Activated CD4-positive, alpha-beta T cell treated with anti-CD3 and anti-CD28 coated beads, Interleukin-2, amount 50 U/mL, for 1 hour (primary cell): Measurements from ENCODE around the gene KATNAL1.
"Not testable (repeated sequence)": the region's sequence is repeated elsewhere in the genome, so short reads cannot be mapped to it uniquely, and the experiment has no call there.

Experiments
- DNase-seq: peaks from one replicate; pipeline ENCODE4 v3.0.0-alpha.2; 2020

Gene KATNAL1

DNA sequence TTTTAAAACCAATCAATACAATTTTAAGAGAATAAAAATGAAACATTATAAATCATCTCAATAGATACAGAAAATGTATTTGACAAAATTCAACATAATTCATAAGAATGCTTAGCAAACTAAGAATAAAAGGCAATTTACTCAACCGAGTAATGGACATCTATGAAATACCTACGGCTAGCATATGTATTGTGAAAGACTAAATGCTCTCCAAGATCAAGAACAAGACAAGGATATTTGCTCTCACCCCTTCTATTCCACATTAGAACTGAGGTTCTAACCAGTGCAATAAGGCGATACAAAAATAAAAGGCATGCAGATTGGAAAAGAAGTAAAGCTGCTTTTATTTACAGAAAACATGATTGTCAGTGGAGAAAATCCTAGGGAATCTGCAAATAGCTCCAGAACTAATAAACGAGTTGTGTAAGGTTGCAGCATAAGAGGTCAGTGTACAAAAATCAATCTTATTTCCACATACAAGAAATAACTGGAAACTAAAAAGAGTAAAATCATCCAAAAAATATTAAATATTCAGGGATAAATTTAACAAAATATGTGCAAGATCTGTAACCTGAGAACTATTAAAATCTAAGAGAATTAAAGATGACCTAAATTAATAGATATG, 16.4 kb downstream of the KATNAL1 start:
- no peak for DNase-seq

DNA sequence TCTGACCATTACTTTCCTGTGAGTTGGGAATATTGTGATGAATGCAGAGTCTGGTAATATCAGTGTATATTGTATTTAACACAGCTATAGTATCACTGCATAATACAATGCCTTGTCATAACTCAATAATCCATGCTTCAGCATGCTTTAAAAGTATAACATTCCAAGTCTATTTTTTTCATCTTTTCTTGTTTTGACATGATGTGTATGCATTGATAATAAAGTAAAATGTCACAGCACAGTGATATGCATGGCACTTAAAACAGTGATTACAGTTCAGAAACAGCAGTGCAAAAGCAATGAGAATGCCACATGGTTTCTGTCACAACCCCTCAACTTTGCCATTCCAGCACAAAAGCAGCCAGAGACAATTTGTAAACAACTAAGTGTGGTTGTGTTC, 17.8 kb downstream of the KATNAL1 start:
- no peak for DNase-seq

DNA sequence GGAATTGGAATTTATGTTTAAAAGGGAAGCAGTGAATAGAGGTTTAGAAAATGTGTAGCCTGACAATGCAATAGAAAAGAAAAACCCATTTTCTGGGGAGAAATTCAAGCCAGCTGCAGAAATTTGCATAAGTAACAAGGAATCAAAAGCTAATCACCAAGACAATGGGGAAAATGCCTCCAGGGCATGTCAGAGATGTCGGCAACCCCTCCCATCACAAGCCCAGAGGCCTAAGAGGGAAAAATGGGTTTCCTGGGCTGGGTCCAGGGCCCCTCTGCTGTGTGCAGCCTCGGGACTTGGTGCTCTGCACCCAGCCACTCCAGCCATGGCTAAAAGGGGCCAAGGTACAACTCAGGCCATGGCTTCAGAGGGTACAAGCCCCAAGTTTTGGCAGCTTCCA, 21.3 kb downstream of the KATNAL1 start:
- not testable (repeated sequence) for DNase-seq

DNA sequence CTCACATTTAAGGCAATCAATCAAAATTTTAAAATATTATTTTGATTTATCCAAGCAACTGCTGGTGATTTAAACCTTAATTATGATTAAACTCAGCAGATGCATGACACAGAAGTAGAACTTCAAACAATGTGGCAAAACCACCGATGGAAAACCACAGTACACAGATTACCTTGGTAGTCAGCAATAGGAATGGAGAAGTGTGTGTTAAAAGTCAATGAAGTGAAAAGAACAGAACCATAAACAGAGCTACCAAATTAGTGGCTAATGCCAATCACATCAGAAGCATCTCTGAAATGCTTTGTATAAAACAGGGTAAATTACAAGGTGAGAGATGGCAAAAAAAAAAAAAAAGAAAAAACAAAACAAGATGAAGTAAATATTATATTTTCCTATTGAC, 31.2 kb downstream of the KATNAL1 start:
- DNase-seq: no peak

DNA sequence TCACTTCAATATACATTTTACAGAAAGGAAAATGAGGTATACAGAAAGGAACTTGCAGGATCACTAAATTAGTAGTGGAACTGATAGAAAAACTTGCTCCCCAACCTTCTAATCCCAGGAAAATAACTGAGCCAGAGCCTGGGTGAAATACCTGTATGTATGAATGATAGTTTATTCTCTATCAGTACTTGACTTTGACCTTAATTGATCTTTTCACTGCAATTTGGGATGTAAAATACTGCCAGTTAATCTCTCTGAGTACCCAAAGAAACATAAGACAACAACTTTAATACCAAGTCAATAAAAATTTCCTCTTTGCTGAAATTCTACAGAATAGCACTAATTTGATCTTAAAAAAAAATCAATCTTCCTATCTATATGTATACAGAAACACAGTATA, 33.3 kb downstream of the KATNAL1 start:
- DNase-seq: no peak

DNA sequence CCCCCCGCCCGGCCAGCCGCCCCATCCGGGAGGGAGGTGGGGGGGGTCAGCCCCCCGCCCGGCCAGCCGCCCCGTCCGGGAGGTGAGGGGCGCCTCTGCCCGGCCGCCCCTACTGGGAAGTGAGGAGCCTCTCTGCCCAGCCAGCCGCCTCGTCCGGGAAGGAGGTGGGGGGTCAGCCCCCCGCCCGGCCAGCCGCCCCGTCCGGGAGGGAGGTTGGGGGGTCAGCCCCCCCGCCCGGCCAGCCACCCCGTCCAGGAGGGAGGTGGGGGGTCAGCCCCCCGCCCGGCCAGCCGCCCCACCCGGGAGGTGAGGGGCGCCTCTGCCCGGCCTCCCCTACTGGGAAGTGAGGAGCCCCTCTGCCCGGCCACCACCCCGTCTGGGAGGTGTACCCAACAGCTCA, 37.3 kb downstream of the KATNAL1 start:
- not testable (repeated sequence) for DNase-seq

DNA sequence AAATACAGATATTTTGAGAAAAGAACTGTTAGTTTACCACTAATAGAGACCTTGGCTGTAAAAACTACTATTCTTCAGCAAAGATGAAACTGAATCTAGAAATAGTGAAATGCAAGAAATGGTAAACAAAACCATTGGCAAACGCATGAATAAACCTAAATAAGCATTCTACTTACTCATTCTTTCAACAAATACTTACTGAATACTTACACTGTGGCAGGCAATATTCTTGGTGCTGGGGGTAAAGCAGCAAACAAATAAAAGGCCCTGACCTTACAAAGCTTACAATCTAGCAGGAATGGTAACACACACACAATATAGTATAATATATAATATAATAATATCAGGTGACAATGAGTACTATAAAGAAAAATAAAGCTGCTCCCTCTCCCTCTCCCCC, 38.7 kb downstream of the KATNAL1 start:
- DNase-seq: no peak

DNA sequence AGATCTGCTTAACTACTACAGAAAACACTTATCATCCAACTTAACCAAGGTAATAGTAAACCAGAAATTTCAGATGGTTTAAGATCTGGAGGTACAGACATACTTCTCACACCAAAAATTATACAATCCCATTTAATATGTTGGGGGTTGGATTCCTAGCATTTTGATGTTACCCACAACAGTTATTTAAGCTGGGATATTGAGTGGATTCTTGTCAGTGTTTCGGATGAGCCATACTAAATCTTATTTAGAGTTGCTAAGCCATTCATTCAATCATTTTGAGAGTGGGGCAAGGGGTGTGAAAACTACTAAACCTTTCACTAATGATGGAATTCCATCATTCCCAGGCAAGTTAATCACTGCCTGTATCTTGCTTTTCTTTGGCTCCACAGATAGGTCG, 40.6 kb downstream of the KATNAL1 start:
- no peak for DNase-seq

DNA sequence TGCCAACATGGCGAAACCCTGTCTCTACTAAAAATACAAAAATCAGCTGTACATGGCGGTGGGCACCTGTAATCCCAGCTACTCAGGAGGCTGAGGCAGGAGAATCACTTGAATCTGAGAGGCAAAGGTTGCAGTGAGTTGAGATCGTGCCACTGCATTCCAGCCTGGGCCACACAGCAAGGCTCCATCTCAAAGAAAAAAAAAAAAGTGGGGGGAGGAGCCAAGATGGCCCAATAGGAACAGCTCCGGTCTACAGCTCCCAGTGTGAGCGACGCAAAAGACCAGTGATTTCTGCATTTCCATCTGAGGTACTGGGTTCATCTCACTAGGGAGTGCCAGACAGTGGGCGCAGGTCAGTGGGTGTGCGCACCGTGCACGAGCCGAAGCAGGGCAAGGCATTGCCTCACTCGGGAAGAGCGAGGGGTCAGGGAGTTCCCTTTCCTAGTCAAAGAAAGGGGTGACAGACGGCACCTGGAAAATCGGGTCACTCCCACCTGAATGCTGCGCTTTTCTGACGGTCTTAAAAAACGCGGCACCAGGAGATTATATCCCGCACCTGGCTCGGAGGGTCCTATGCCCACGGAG, 48.1 kb downstream of the KATNAL1 start:
- not testable (repeated sequence) for DNase-seq

DNA sequence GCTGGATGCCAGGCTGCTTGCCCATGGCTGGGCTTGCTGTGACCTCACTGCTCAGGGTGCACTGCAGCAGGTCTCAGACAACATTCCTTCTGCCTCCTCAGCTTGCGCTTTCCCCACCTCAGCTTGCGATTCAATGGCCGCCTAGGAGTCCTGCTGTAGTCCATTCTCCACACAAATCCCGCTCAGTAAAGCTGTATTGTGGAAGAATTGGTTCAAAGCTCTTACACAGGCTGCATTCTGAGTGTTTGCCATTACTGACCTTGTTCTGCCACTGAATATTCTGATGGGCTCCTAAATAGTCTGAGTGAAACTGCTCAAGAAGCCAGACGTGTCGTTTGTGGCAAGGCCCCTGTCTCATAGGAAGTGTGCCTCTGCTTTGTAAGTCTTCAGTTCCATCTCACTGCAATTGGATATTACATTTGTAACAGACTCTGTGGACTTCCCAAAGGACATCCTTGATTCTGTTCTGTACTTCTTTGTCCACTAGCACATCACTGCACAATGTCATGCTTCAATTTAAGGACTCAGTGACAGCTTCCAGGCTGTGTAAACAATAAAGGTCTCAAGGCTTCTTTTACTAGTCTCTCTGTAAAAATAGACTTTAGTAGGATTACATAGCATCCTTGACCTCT, 49.8 kb downstream of the KATNAL1 start:
- DNase-seq: no peak

DNA sequence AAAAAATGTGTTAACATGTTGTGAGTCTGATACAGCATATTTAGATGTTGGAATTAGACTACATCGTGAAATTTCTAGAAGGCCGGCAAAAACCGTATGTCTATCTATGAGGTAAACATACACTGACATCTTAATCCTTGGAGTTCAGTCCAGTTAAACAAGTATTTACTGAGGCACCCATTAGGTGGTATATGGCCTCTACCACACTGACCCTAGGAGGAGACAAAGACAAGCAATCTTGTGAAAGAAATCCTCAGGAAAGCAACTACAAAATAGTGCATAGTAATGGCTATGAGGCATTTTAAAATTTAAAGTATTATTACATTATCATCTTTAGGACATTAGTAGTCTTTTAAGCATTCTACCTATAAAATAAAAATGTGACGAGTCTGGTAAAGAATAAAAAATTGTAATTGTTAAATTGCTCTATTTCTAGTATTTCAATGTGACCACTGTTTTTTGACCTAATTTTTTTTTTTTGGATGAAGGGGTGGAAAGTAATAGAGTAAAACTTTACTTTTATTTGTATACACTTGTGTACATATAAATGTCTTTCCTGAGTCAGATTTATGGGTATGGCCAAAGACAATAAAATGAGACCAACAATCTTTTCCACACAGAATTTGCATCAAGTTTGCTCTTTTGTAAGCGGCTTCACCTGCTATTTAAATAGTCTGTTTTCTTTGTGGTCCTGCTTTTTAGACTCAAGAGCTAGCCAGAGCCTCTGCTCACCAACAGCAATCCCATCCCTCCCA, 50.5 kb downstream of the KATNAL1 start:
- DNase-seq: no peak

DNA sequence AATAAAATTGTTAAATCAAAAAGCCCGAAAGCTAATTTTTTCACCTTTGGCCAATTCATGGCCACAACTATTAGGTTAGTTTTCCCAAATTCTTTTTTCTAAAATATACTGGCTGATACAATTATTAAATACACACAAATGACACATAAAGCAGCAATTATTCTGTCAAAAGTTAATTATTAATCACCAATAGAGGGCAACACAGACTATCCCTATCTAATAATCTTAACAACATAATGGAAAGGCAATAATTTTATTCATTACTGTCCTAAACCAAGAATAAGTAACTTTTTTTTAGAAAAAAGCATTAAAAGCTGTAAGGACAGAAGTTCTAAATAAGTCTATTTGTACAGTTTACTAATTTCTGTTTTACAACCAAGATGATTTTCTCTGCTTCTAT, 51.7 kb downstream of the KATNAL1 start:
- no peak for DNase-seq

DNA sequence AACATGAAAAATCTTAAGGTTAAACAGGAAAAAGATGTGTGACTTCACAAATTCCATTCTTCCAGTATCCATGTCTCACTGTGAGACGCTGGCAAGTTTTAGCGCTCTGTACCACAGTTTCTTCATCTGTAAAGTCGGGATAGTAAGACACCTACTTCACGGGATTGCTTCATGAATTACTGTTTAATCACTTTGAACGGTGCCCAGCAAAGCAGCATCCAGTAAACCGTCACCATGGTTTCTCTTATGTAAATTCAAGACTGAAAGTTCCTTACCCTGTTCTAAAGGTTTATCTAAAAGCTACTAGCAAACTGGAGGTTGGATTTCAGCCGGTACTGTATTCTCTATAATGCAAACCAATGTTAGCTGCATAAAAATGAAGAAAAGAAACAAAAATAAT, 53.5 kb downstream of the KATNAL1 start:
- DNase-seq: no peak

DNA sequence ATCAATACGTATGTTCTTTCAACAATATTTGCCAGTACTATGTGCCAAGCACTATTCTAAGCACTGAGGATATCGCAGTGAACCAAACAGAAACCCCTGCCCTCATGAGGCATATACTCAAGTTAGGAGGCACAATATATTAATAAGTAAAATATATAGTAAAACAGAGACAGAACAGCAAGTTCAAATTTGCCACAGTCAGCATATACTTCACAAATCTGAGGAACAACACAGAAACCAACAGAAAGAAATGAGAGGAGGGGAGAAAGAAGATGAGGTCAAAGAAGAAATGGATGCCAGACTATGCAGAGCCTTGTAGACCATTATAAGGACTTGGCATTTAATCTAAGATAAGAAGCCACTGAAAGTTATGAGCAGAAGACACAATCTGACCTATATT, 59.9 kb downstream of the KATNAL1 start:
- DNase-seq: no peak

DNA sequence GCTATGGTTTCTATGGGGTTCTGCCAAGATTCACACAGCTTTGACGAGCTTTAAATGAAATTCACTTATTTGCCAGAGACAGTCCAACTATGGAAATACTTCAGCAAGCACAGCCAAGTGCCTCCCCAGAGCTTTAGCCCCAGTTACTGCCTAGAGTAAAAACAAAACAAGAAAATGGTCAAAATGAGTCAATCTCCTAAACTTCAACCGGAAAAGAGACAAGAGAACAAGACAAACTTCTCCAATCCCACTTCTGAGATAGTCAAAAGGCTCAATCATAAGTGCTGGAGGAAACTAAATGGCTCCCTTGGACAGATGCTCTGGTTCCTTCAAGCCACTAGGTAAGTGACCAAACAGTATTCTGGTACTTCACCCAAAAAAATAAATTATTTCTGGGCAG, 65.8 kb downstream of the KATNAL1 start:
- no peak for DNase-seq

DNA sequence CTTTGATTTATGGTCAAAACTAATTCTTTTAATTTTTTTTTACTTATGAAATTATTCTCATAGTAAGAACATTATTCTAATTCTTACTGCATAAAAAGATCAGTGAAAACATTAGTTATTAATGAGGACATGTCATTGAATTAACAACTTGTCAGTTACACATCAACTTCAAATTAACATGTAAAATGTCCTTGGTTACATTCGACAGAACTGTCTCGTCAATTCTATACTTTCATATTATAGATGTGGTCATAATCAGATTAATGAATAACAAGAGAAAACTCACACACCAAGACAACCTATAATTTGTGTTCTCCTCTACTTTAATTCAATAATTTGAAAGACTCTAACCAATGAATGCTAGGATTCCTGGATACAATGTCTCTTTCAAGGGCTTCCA, 66.7 kb downstream of the KATNAL1 start:
- DNase-seq: no peak

DNA sequence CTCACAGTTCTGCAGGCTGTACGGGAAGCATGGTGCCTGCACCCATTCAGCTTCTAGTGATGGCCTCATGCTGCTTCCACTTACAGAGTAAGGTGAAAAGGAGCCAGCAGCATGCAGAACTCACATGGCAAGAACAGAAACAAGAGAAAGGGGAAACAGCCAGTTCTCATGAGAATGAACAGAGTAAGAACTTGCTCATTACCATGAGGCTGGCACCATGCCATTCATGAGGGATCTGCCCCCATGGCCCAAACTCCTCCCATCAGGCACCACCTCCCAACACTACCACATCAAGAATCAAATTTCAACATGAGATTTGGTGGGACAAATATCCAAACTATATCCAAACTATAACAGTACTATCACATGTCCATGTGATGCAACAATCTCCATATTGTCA, 72.1 kb downstream of the KATNAL1 start:
- DNase-seq: no peak

DNA sequence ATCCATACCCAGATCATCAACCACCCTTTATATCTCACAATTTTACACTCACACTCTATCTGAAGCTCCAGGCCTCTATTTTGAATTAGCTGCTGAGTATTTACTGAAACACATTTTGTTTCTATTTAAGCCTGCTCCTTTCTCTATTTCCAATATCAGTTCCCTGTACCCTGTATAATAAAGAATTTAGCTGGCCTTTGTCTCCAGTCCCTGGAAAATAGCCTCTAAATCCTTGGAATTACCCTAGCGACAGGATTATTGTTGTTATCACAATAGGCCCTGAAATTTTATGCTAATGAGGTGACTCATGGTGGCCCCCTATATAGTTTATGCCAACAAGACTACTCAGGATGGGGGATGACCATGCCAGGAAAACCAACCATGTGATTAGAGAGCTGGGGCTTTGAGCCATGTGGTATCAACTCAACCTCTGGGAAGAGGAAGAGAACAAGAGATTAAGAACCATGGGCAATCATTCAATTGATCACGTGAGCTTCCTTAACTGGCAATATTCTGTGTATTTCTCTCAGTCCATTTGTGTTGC, 72.7 kb downstream of the KATNAL1 start:
- no peak for DNase-seq

DNA sequence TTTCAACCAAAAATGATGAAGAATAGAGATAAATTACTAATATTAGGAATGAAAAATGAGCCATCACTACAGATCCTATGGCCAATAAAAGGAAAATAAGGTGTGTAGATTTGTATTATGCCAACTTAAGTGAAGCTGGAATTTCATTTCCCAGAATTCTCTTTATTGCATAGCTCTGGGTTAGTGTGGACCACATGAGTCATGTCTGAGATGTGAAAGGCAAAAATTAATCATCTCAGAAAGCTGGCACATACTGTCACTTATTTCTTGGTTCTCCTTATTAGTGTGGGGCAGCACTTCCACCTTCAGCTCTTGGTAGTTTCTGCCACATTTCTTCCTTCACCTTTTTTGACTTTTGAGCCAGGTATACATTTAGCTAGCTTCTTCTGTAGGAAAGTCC, 82.6 kb downstream of the KATNAL1 start:
- DNase-seq: no peak

DNA sequence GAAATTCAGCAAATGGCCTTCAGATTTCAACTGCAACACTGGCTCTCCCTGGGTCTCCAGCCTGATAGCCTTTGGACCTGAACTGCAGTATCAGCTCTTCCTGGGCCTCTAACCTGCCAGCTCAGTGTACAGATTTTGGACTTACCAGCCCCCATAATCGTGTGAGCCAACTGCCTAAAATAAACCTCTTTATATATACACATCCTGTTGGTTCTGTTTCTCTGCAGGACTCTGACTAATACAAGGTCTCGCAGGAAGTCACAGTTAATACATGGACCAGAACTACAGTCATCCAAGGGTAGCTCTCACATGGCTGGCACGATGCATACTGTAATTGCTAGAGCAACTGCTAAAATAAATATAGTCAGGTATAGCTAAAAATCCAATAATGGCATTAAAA, 85.1 kb downstream of the KATNAL1 start:
- DNase-seq: no peak

DNA sequence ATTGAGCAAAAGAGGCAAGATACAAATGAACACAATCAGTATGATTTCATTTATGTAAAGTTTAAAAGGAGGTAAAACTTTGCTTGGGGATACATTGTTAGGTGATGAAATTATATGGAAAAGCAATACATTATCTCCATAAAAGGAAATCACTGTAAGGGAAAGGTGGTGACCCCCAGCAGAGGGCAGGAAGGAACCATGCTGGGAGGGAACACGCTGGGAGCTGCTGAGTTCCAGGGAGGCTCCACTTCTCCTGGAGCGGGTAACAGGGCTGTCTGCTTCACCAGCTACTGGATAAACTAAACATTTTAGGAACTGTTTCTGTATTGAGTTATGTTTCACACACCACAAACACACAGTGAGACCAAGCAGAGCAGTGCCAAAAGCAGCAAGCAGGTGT, 91.2 kb downstream of the KATNAL1 start:
- DNase-seq: no peak

DNA sequence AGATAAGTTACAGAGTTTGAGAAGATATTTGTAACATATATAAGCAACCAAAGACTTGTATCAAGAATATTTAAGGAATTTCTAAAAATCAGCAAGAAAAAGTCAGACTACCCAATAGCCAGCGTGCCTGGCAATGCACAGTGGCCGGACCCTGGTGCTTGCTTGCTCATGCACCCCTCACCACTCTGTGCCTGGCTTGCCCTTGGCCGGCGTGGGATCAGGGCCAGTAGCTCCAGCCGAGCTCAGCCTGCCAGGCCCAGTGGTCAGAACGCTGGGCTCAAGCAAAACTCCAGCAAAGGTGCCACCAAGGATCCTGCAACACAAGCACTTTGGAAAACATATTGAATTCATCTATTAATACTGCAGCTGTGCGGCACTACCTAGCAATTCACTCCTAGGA, 95.1 kb downstream of the KATNAL1 start:
- DNase-seq: no peak

DNA sequence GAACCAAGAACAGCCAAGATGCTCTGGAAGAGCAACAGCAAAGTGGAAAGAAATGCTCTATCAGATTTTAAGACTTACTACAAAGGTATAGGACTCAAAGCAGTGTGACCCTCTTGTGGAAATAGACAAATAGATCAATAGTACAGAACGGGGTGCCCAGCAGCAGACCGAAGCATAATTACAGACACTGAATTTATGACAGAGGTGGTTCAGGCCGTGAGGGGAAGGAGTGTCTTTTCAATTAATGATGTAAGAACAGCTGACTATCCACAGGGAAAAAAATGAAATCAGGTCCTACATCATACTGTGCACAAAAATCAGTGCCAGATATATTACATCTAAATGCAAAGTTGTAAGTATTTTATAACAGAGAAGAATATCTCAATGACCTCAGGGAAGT, 95.6 kb downstream of the KATNAL1 start:
- no peak for DNase-seq

DNA sequence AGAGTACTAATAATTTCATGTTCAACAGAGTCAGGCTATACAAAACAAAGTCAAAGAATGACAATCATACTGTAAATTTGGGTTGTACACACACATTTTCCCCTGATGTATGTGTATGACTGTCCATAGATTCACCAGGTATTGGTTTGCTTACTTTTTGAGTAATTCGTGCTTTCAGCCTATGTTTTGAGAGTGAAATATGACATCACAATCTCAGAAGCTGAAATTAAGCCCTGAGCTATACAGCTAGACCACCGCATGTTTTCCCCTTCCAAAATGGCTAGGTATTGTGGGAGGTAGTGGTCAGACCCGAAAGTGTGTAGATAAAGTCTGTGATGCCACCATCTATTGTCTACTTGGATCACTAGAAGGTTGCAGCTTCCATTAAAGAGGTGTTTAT, 102.8 kb downstream of the KATNAL1 start:
- no peak for DNase-seq
